ENCODE measurements around the gene SLC38A6. TPM values are rescaled to one million over a fixed set of nuclear protein-coding genes. Genes with fewer than 3 reads are reported as not detected.

SLC38A6 gene
- total RNA-seq, 1 experiment from 2014 or later: 9.3 TPM

DNA sequence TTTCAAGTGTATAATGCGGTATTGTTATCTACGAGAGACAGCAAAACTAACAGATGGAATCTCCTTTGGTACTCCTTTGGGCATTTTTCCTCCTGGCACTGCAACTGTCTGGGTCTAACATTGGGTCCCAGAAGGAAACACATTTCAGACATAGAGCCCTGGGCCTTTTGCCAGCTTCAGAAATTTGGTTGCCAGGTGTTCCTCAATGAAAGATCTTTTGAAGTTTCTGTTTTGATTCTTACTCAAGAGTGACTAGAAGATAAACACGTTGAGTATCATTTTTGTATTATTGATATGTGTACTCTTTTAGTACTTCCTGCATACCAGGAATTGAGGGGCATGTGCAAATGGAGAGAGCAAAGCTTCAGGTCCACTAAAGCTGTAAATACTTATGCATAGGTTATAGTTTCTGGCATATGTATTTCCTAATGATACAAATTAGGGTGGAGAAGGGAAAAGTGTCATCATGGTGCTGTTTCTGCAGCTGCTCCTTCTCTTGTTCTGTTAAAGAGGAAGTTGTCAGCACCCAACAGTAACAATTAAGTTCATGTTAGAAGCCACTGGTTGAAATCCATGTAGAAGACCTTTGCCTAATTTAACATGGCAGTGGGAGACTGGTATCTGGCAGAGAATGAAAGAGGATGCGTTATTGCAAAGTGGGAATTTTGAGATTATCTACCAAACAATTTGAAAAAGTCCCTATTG lies 53.5 kb downstream of the SLC38A6 start:
- Histone ChIP-seq H3K9me3 (ENCODE audit: control insufficient read depth, insufficient read depth, low read depth, low read length) (no peaks in the 10 kb centered on the region), H3K36me3 (ENCODE audit: control insufficient read depth, insufficient read depth, low read length) (no peaks in the 10 kb centered on the region), H3K27ac (ENCODE audit: low read length) (no peak overlapping the region), H3K4me1 (ENCODE audit: control insufficient read depth, insufficient read depth, low read length) (no peaks in the 10 kb centered on the region), H3K4me3 (ENCODE audit: low read depth in 2 of 2, low read length in 2 of 2) (no peak overlapping the region), H3K27me3 (ENCODE audit: control insufficient read depth, insufficient read depth, low read length) (no peaks in the 10 kb centered on the region)
- ChIA-PET CTCF (no interaction called here), POLR2A (no interaction called here)
- no TSS peak for BruUV-seq (replicated peaks)
- ATAC-seq: no peak
- intact Hi-C loops (cut with micrococcal nuclease; ENCODE audit: unreplicated experiment): no loop called here
- TF ChIP-seq, protein P1, sequence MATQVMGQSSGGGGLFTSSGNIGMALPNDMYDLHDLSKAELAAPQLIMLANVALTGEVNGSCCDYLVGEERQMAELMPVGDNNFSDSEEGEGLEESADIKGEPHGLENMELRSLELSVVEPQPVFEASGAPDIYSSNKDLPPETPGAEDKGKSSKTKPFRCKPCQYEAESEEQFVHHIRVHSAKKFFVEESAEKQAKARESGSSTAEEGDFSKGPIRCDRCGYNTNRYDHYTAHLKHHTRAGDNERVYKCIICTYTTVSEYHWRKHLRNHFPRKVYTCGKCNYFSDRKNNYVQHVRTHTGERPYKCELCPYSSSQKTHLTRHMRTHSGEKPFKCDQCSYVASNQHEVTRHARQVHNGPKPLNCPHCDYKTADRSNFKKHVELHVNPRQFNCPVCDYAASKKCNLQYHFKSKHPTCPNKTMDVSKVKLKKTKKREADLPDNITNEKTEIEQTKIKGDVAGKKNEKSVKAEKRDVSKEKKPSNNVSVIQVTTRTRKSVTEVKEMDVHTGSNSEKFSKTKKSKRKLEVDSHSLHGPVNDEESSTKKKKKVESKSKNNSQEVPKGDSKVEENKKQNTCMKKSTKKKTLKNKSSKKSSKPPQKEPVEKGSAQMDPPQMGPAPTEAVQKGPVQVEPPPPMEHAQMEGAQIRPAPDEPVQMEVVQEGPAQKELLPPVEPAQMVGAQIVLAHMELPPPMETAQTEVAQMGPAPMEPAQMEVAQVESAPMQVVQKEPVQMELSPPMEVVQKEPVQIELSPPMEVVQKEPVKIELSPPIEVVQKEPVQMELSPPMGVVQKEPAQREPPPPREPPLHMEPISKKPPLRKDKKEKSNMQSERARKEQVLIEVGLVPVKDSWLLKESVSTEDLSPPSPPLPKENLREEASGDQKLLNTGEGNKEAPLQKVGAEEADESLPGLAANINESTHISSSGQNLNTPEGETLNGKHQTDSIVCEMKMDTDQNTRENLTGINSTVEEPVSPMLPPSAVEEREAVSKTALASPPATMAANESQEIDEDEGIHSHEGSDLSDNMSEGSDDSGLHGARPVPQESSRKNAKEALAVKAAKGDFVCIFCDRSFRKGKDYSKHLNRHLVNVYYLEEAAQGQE (IDR thresholded peaks at IDR 0.05; ENCODE audit: insufficient read depth in 1 of 2, low read depth in 2 of 2, low read length in 1 of 2): no peak
- no peak for TF ChIP-seq POLR2AphosphoS5 (IDR thresholded peaks at IDR 0.05; ENCODE audit: low read depth, low read length)
- TF ChIP-seq TCF7L2 (IDR thresholded peaks at IDR 0.05; ENCODE audit: low read depth, low read length): no peak
- no peak for TF ChIP-seq SIN3A (IDR thresholded peaks at IDR 0.05; ENCODE audit: borderline replicate concordance, insufficient read depth, low read depth, low read length)
- TF ChIP-seq, protein P2, sequence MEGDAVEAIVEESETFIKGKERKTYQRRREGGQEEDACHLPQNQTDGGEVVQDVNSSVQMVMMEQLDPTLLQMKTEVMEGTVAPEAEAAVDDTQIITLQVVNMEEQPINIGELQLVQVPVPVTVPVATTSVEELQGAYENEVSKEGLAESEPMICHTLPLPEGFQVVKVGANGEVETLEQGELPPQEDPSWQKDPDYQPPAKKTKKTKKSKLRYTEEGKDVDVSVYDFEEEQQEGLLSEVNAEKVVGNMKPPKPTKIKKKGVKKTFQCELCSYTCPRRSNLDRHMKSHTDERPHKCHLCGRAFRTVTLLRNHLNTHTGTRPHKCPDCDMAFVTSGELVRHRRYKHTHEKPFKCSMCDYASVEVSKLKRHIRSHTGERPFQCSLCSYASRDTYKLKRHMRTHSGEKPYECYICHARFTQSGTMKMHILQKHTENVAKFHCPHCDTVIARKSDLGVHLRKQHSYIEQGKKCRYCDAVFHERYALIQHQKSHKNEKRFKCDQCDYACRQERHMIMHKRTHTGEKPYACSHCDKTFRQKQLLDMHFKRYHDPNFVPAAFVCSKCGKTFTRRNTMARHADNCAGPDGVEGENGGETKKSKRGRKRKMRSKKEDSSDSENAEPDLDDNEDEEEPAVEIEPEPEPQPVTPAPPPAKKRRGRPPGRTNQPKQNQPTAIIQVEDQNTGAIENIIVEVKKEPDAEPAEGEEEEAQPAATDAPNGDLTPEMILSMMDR (IDR thresholded peaks at IDR 0.05): no peak
- in situ Hi-C loops (cut with HindIII; ENCODE audit: low pct_unique_long_range_greater_than_20kb, low sequenced_read_pairs): no loop called here
- DNase-seq (ENCODE audit: low read depth, low spot score): no peak

DNA sequence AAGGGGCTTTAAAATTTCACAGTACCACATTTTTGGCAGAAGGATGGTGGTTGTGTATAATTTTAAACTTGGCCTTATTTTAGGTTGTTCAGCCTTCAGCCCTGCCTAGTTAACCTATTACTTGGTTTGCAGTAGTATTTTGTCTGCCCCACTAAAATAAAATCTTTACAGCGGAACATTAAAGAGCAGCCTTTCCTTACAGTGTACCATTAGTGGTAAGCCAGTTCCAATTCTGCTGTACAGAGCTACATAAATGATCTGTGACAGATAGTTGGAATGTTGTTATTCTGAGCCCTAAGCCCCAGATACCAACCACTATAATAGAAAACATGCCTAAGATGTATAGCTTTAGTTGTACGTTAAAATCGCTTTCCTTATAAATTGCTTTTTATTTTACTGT lies 56.2 kb downstream of the SLC38A6 start:
- BruUV-seq (replicated peaks): no TSS peak
- DNase-seq (ENCODE audit: low read depth, low spot score) (no peak), ATAC-seq (no peak)
- intact Hi-C loops (cut with micrococcal nuclease; ENCODE audit: unreplicated experiment): no loop called here
- TF ChIP-seq, protein P2 (IDR thresholded peaks at IDR 0.05): no peak
- TF ChIP-seq SIN3A (IDR thresholded peaks at IDR 0.05; ENCODE audit: borderline replicate concordance, insufficient read depth, low read depth, low read length) (no peak), POLR2AphosphoS5 (IDR thresholded peaks at IDR 0.05; ENCODE audit: low read depth, low read length) (no peak), TCF7L2 (IDR thresholded peaks at IDR 0.05; ENCODE audit: low read depth, low read length) (no peak)
- TF ChIP-seq, protein P1 (IDR thresholded peaks at IDR 0.05; ENCODE audit: insufficient read depth in 1 of 2, low read depth in 2 of 2, low read length in 1 of 2): no peak
- Histone ChIP-seq H3K27ac (ENCODE audit: low read length) (no peak overlapping the region), H3K4me3 (ENCODE audit: low read depth in 2 of 2, low read length in 2 of 2) (no peak overlapping the region), H3K4me1 (ENCODE audit: control insufficient read depth, insufficient read depth, low read length) (no peaks in the 10 kb centered on the region), H3K27me3 (ENCODE audit: control insufficient read depth, insufficient read depth, low read length) (no peaks in the 10 kb centered on the region), H3K36me3 (ENCODE audit: control insufficient read depth, insufficient read depth, low read length) (no peaks in the 10 kb centered on the region), H3K9me3 (ENCODE audit: control insufficient read depth, insufficient read depth, low read depth, low read length) (no peaks in the 10 kb centered on the region)
- CTCF ChIA-PET: no interaction called here
- POLR2A ChIA-PET: no interaction called here
- in situ Hi-C loops (cut with HindIII; ENCODE audit: low pct_unique_long_range_greater_than_20kb, low sequenced_read_pairs): no loop called here

Measured in Panc1 (cell line).